Osteoblast (primary cell): ENCODE data around the gene VN1R5. TPM values are rescaled to one million over a fixed set of nuclear protein-coding genes. Genes with fewer than 3 reads are reported as not detected.

Experiments used
- DNase-seq: peaks from one replicate; pipeline ENCODE4 v3.0.0; 2011; ENCODE audit warnings: low spot score, mixed read lengths; ENCODE audit not compliant: insufficient read length; ENCODE audit errors: missing footprints
- H2AFZ ChIP-seq: 2 replicates; pipeline ENCODE4 v1.6.0; 2011; ENCODE audit warnings: mild to moderate bottlenecking, low read length
- H3K27ac ChIP-seq: 2 replicates; pipeline ENCODE4 v1.5.1; 2011; ENCODE audit warnings: mild to moderate bottlenecking, low read depth, low read length, moderate library complexity
- H3K27me3 ChIP-seq: 2 replicates; pipeline ENCODE4 v1.6.0; 2012; ENCODE audit warnings: mild to moderate bottlenecking, control low read depth, inconsistent platforms, low read length, moderate library complexity; ENCODE audit not compliant: insufficient read depth
- H3K36me3 ChIP-seq: 2 replicates; pipeline ENCODE4 v1.5.1; 2011; ENCODE audit warnings: mild to moderate bottlenecking, low read length, control low read depth, moderate library complexity; ENCODE audit not compliant: insufficient read depth
- H3K4me1 ChIP-seq: 2 replicates; pipeline ENCODE4 v1.5.1; 2011; ENCODE audit warnings: mild to moderate bottlenecking, low read length, control low read depth, moderate library complexity; ENCODE audit not compliant: insufficient read depth
- H3K4me2 ChIP-seq: 2 replicates; pipeline ENCODE4 v1.6.0; 2011; ENCODE audit warnings: mild to moderate bottlenecking, low read length; ENCODE audit not compliant: insufficient read depth
- H3K4me3 ChIP-seq: fragments of 200-600 bp; sonication (generic); 3 replicates; pipeline ENCODE4 v1.5.1; 2012; ENCODE audit warnings: mild to moderate bottlenecking, low read length, inconsistent platforms; ENCODE audit not compliant: insufficient read depth
- H3K79me2 ChIP-seq: 2 replicates; pipeline ENCODE4 v1.6.0; 2012; ENCODE audit warnings: mild to moderate bottlenecking, low read length, control low read depth, inconsistent platforms; ENCODE audit not compliant: insufficient read depth
- H3K9me3 ChIP-seq: 2 replicates; pipeline ENCODE4 v1.5.1; 2011; ENCODE audit warnings: low read depth, low read length, control low read depth
- H4K20me1 ChIP-seq: 2 replicates; pipeline ENCODE4 v1.6.0; 2012; ENCODE audit warnings: mild to moderate bottlenecking, low read length, control low read depth; ENCODE audit not compliant: insufficient read depth
- total RNA-seq: library from RNA; depleted of rRNA; stranded (reverse); fragments of >200 nt; gene quantifications from 2 replicates; pipeline ENCODE4 v1.2.3, GENCODE V29; 2012
- TF ChIP-seq, protein P1 (sequence below): IDR thresholded peaks from 2 replicates; pipeline ENCODE4 v1.5.1; 2011; ENCODE audit warnings: mild to moderate bottlenecking, low read depth, low read length, moderate library complexity; ENCODE audit errors: extremely low read depth

VN1R5 gene
- total RNA-seq, 1 donor = not detected

DNA sequence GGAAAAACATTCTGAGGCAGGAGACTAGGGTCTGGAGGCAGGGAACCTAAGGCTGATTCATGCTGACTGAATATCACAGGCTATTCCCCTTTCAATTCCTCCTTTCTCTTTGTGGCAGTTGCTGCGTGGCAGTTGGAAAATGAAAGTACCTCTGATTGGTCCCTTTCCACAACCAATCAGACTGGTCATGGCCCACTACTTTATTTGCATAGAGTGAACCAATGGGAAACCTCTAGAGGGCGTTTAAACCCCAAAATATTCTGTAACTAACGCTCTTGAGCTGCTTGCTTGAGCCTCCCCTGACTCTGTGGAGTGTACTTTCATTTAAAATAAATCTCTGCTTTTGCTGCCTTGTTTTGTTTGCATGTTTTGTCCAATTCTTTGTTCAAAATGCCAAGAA, 27.7 kb upstream of the VN1R5 start:
- H3K79me2 ChIP-seq = no peaks in the 10 kb centered on the region
- DNase-seq = no peak
- no peak overlapping the region for H3K27ac ChIP-seq
- no peaks in the 10 kb centered on the region for H3K9me3 ChIP-seq
- no peaks in the 10 kb centered on the region for H3K36me3 ChIP-seq
- peak overlapping the region; percentile 28 for H3K4me2 ChIP-seq
- no peaks in the 10 kb centered on the region for H4K20me1 ChIP-seq
- no peaks in the 10 kb centered on the region for H3K27me3 ChIP-seq
- no peaks in the 10 kb centered on the region for H3K4me1 ChIP-seq
- TF ChIP-seq, protein P1, sequence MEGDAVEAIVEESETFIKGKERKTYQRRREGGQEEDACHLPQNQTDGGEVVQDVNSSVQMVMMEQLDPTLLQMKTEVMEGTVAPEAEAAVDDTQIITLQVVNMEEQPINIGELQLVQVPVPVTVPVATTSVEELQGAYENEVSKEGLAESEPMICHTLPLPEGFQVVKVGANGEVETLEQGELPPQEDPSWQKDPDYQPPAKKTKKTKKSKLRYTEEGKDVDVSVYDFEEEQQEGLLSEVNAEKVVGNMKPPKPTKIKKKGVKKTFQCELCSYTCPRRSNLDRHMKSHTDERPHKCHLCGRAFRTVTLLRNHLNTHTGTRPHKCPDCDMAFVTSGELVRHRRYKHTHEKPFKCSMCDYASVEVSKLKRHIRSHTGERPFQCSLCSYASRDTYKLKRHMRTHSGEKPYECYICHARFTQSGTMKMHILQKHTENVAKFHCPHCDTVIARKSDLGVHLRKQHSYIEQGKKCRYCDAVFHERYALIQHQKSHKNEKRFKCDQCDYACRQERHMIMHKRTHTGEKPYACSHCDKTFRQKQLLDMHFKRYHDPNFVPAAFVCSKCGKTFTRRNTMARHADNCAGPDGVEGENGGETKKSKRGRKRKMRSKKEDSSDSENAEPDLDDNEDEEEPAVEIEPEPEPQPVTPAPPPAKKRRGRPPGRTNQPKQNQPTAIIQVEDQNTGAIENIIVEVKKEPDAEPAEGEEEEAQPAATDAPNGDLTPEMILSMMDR = no peak
- peak overlapping the region; percentile 62 for H2AFZ ChIP-seq
- peak overlapping the region; percentile 33 for H3K4me3 ChIP-seq

DNA sequence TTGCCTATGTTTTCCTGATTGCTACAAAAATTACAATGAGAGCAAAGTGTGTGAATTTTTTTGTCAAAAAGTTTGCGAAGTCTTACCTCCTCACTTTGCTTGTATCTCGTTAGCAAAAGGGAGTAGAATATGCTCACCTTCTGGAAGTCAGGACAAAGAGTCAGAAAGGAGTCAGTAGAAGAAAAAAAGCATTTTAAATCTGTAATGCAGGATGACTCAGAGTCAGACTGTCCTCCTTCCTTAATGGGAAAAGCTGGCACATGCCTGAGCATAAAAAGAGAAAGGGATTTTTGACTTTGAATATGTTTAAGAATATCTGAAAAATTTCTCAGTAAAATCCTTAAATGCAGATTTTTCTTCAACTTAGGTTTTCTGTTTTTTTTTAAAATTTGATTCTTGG, 14.2 kb upstream of the VN1R5 start:
- DNase-seq = peak; percentile 78
- Histone ChIP-seq H3K27ac (no peak overlapping the region), H3K9me3 (no peaks in the 10 kb centered on the region), H3K4me3 (no peak overlapping the region), H3K27me3 (no peaks in the 10 kb centered on the region), H4K20me1 (no peaks in the 10 kb centered on the region), H3K4me2 (no peak overlapping the region), H2AFZ (no peak overlapping the region), H3K79me2 (no peaks in the 10 kb centered on the region), H3K4me1 (no peaks in the 10 kb centered on the region), H3K36me3 (no peaks in the 10 kb centered on the region)
- TF ChIP-seq, protein P1 = no peak

DNA sequence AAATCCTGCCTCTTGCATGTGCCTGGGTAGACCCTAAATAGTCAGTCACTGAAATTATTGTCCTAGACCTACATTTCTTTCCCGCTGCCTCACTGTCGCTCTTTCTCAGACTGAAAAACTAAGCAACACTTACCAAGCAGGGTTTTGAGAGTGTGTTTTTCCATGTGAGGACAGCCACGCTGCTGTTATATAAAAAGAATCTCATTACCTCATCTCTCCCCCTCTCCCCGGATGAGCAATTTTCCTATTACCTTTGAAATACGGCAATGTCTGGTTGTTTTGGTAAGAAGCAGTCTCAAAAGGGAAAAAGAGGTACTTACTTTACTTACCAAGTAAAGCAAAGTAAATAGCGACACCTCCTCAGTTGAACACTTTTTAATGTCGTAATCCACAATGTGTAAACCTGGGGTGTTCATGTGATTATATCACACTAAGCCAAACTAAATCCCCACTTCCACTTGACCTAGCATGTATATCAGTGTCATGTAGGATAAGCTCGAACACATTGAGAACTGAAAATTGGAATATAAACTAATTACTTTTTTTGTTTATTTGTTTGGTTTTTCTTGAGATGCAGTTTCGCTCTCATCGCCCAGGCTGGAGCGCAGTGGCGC, 12.2 kb upstream of the VN1R5 start:
- no peak overlapping the region for H2AFZ ChIP-seq
- H3K27me3 ChIP-seq = no peaks in the 10 kb centered on the region
- H3K36me3 ChIP-seq = no peaks in the 10 kb centered on the region
- TF ChIP-seq, protein P1 = no peak
- no peaks in the 10 kb centered on the region for H3K4me1 ChIP-seq
- H3K27ac ChIP-seq = no peak overlapping the region
- no peaks in the 10 kb centered on the region for H3K9me3 ChIP-seq
- no peak for DNase-seq
- H4K20me1 ChIP-seq = no peaks in the 10 kb centered on the region
- H3K79me2 ChIP-seq = no peaks in the 10 kb centered on the region
- no peak overlapping the region for H3K4me2 ChIP-seq
- no peak overlapping the region for H3K4me3 ChIP-seq

DNA sequence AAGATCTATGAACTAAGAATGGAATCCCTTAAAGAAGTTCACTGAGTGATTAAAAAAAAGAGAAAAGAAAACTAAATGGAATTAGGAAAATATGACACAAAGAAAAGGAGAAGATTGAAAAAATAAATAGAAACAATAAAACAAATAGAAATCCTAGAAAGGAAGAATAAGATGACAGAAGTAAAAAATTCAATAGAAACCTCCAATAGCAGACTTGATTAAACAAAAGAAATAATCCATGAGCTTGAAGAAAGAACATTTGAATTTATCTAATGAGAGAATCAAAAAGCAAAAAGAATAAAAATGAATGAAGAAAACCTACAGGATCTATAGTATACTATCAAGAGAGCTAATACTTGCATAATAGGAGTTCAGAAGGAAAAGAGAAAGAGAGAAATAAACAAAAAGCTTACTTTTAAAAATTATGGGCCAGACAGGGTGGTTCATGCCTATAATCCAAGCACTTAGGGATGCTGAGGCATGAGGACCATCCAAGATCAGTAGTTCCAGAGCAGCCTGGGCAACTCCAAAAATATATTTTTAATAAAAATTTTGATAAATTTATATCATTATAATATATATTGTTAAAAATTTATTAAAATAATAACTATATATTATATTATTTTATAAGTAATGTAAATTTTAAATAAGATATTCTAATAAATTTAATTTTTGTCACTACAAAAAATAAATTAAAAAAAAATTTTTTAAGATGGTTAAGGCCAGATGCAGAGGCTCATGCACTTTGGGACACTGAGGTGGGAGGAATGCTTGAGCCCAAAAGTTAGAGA, 9.4 kb upstream of the VN1R5 start:
- Histone ChIP-seq H3K36me3 (no peaks in the 10 kb centered on the region), H3K4me3 (no peak overlapping the region), H3K4me1 (no peaks in the 10 kb centered on the region), H3K27me3 (no peaks in the 10 kb centered on the region), H2AFZ (no peak overlapping the region), H3K9me3 (no peaks in the 10 kb centered on the region), H3K4me2 (no peak overlapping the region), H3K27ac (no peak overlapping the region), H4K20me1 (no peaks in the 10 kb centered on the region), H3K79me2 (no peaks in the 10 kb centered on the region)
- DNase-seq = no peak
- TF ChIP-seq, protein P1 = no peak
